DLD1 (cell line): ENCODE measurements around the gene TRPM2.
"Not testable (repeated sequence)": the region's sequence is repeated elsewhere in the genome, so short reads cannot be mapped to it uniquely, and the experiment has no call there.

Experiments
- in situ Hi-C: cut with HindIII; loops from 2 replicates; pipeline ENCODE4 v1.10.0; 2017; ENCODE audit warnings: low sequenced_read_pairs

Gene TRPM2

GRCh38 chr21:44351535-44352252 is 1.7 kb upstream of the TRPM2 start:
- in situ Hi-C loops = no loop called here

GRCh38 chr21:44352253-44352860 is 1.1 kb upstream of the TRPM2 start:
- in situ Hi-C loops = no loop called here

GRCh38 chr21:44354001-44354405 is 582 bp downstream of the TRPM2 start:
- in situ Hi-C loops = no loop called here

- in situ Hi-C loops = no loop called here
These were observed 1.7 kb downstream of the TRPM2 start for GRCh38 chr21:44354775-44355771.

- in situ Hi-C loops = no loop called here
These were observed 2.7 kb downstream of the TRPM2 start for GRCh38 chr21:44356160-44356559.

- in situ Hi-C loops = no loop called here
These were observed 3.2 kb downstream of the TRPM2 start for GRCh38 chr21:44356636-44357035.

GRCh38 chr21:44357064-44357837 is 3.8 kb downstream of the TRPM2 start:
- in situ Hi-C loops = no loop called here

- in situ Hi-C loops = no loop called here
These were observed 6.0 kb downstream of the TRPM2 start for GRCh38 chr21:44359396-44359795.

- in situ Hi-C loops = no loop called here
These were observed 6.7 kb downstream of the TRPM2 start for GRCh38 chr21:44360159-44360558.

- in situ Hi-C loops = not testable (repeated sequence)
These were observed 8.5 kb downstream of the TRPM2 start for GRCh38 chr21:44361903-44362302.

GRCh38 chr21:44363278-44363677 is 9.9 kb downstream of the TRPM2 start:
- in situ Hi-C loops = no loop called here

GRCh38 chr21:44364151-44365053 is 11.0 kb downstream of the TRPM2 start:
- in situ Hi-C loops = no loop called here

- in situ Hi-C loops = no loop called here
These were observed 12.0 kb downstream of the TRPM2 start for GRCh38 chr21:44365251-44365966.

- in situ Hi-C loops = no loop called here
These were observed 12.7 kb downstream of the TRPM2 start for GRCh38 chr21:44365967-44366585.

GRCh38 chr21:44366586-44367211 is 13.3 kb downstream of the TRPM2 start:
- in situ Hi-C loops = no loop called here

- in situ Hi-C loops = no loop called here
These were observed 15.5 kb downstream of the TRPM2 start for GRCh38 chr21:44368711-44369446.

GRCh38 chr21:44370027-44370735 is 16.8 kb downstream of the TRPM2 start:
- in situ Hi-C loops = no loop called here
